ENCODE data around the gene DMXL2. TPM values are rescaled to one million over a fixed set of nuclear protein-coding genes. Genes with fewer than 3 reads are reported as not detected.

DMXL2 gene
- polyA plus RNA-seq, 1 of the 3 experiments (the other 2 are of a cell fraction) = 6.4 TPM

DNA sequence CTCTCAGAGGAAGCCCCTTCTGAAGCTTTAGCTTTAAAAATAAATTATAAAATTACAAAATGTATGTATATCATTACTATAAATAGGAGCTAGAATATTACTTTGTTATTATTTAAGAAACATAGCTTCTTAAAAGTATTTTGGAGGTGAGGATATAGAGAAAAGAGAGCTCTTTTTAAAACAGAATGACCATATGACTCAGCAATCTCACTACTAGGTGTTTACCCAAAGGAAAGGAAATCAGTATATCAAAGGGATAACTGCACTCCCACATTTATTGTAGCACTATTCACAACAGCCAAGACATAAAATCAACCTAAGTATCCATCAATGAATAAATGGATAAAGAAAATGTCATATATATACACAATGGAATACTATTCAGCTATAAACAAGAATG is 119.6 kb downstream of the DMXL2 start:
- H3K4me2 ChIP-seq = no peak overlapping the region
- no peak overlapping the region for H3K9ac ChIP-seq
- no peaks in the 10 kb centered on the region for H3K9me3 ChIP-seq
- H3K27me3 ChIP-seq (ENCODE audit: insufficient read depth) = no peaks in the 10 kb centered on the region
- no peaks in the 10 kb centered on the region for H3K4me1 ChIP-seq (ENCODE audit: control insufficient read depth in 1 of 2, insufficient read depth in 2 of 2, low read depth in 1 of 2, low read length in 1 of 2)
- H4K20me1 ChIP-seq (ENCODE audit: insufficient read depth) = no peaks in the 10 kb centered on the region
- no peak overlapping the region for H2AFZ ChIP-seq (ENCODE audit: low read depth)
- no peak for DNase-seq
- H3K36me3 ChIP-seq (replicated peaks in 1 of 2; ENCODE audit: control insufficient read depth in 1 of 2, insufficient read depth in 2 of 2, low read length in 1 of 2) = peaks cover 6 to 17% of the 10 kb centered on the region in 2 experiments
- no peaks in the 10 kb centered on the region for H3K9me2 ChIP-seq
- ChIA-PET CTCF (interaction anchor here (1.1 to 1.8 kb wide), 2 partner anchors 8 to 122 kb away, joined by 3 to 4 read pairs; no protein-coding TSS in a partner anchor), POLR2A (no interaction called here)
- no peaks in the 10 kb centered on the region for H3K79me2 ChIP-seq (ENCODE audit: insufficient read depth)
- TF ChIP-seq CHD2 (IDR thresholded peaks at IDR 0.05; ENCODE audit: low read length, partially characterized antibody) = no peak
- no peak for TF ChIP-seq ELF1 (IDR thresholded peaks at IDR 0.05)
- no peak for TF ChIP-seq POLR2AphosphoS5 (IDR thresholded peaks at IDR 0.05; ENCODE audit: low read depth, low read length)
- no peak for TF ChIP-seq TEAD4 (IDR thresholded peaks at IDR 0.05; ENCODE audit: borderline replicate concordance, insufficient read depth)
- TF ChIP-seq, protein P1, sequence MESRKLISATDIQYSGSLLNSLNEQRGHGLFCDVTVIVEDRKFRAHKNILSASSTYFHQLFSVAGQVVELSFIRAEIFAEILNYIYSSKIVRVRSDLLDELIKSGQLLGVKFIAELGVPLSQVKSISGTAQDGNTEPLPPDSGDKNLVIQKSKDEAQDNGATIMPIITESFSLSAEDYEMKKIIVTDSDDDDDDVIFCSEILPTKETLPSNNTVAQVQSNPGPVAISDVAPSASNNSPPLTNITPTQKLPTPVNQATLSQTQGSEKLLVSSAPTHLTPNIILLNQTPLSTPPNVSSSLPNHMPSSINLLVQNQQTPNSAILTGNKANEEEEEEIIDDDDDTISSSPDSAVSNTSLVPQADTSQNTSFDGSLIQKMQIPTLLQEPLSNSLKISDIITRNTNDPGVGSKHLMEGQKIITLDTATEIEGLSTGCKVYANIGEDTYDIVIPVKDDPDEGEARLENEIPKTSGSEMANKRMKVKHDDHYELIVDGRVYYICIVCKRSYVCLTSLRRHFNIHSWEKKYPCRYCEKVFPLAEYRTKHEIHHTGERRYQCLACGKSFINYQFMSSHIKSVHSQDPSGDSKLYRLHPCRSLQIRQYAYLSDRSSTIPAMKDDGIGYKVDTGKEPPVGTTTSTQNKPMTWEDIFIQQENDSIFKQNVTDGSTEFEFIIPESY (IDR thresholded peaks at IDR 0.05; ENCODE audit: borderline replicate concordance, low read depth) = no peak
- no peak for TF ChIP-seq JUND (IDR thresholded peaks at IDR 0.05)
- TF ChIP-seq RAD21 (IDR thresholded peaks at IDR 0.05; ENCODE audit: low read length) = no peak
- no peak for TF ChIP-seq RCOR1 (IDR thresholded peaks at IDR 0.05; ENCODE audit: low read length)
- TF ChIP-seq RFX5 (IDR thresholded peaks at IDR 0.05; ENCODE audit: low read length) = no peak
- TF ChIP-seq, protein P2, sequence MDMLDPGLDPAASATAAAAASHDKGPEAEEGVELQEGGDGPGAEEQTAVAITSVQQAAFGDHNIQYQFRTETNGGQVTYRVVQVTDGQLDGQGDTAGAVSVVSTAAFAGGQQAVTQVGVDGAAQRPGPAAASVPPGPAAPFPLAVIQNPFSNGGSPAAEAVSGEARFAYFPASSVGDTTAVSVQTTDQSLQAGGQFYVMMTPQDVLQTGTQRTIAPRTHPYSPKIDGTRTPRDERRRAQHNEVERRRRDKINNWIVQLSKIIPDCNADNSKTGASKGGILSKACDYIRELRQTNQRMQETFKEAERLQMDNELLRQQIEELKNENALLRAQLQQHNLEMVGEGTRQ (IDR thresholded peaks at IDR 0.05; ENCODE audit: borderline replicate concordance, low read depth, low read length) = no peak
- no peak for TF ChIP-seq NRF1 (IDR thresholded peaks at IDR 0.05; ENCODE audit: low read depth, low read length)
- no peak for TF ChIP-seq SIN3A (IDR thresholded peaks at IDR 0.05; ENCODE audit: borderline replicate concordance, low read depth, low read length)
- H3K27ac ChIP-seq (ENCODE audit: low read depth in 2 of 2, low read length in 1 of 2) = no peak overlapping the region
- no peak overlapping the region for H3K4me3 ChIP-seq (ENCODE audit: low read depth in 2 of 2, low read length in 1 of 2)
- H3F3A ChIP-seq (replicated peaks; ENCODE audit: insufficient read depth) = no peaks in the 10 kb centered on the region

DNA sequence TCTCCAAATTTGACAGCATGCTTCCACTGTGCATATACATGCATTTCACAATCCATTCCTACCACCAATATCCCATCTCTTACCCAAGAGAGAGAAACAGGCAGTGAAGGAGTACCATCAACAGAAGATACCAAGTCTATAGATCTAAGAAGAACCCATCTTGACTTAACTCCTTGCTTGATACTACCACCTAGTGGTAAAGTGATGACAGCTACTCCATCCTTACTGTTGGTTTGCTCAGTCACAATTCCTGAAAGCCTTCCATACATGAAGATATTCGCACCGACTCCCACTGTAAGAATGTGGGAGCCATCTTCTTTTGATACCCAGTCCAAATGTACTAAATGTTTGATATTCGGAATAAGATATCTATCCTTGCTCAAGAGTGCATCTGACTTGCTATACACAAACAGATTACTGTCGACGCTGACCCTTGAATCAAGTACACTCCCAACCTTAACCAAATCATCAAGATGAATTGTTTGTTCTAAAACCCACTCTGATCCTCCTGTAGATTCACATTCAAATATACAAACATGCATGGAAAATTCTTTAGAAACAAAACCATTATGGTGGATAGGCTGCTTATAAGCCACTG is 123.1 kb downstream of the DMXL2 start:
- Histone ChIP-seq H3K36me3 (replicated peaks in 1 of 2; ENCODE audit: control insufficient read depth in 1 of 2, insufficient read depth in 2 of 2, low read length in 1 of 2) (peaks cover 2 to 14% of the 10 kb centered on the region in 2 experiments), H3K4me1 (ENCODE audit: control insufficient read depth in 1 of 2, insufficient read depth in 2 of 2, low read depth in 1 of 2, low read length in 1 of 2) (peaks cover 0 to 5% of the 10 kb centered on the region in 2 experiments; a peak in 1 of 4 replicates), H3K4me3 (ENCODE audit: low read depth in 2 of 2, low read length in 1 of 2) (no peak overlapping the region; a peak in 1 of 4 replicates), H2AFZ (ENCODE audit: low read depth) (no peak overlapping the region), H3K27me3 (ENCODE audit: insufficient read depth) (no peaks in the 10 kb centered on the region), H3K79me2 (ENCODE audit: insufficient read depth) (no peaks in the 10 kb centered on the region), H3K9me3 (no peaks in the 10 kb centered on the region), H4K20me1 (ENCODE audit: insufficient read depth) (peaks cover 3% of the 10 kb centered on the region; the same call in 1 of the 2 replicates), H3F3A (replicated peaks; ENCODE audit: insufficient read depth) (peaks cover 10% of the 10 kb centered on the region), H3K27ac (ENCODE audit: low read depth in 2 of 2, low read length in 1 of 2) (no peak overlapping the region), H3K9me2 (no peaks in the 10 kb centered on the region), H3K9ac (no peak overlapping the region), H3K4me2 (no peak overlapping the region)
- CTCF ChIA-PET = interaction anchor here (1.4 to 1.5 kb wide), 2 partner anchors 16 to 19 kb away, joined by 3 to 5 read pairs; no protein-coding TSS in a partner anchor
- POLR2A ChIA-PET = no interaction called here
- DNase-seq = peak; percentile 20
- WGBS (ENCODE audit: low lambda C conversion rate) = 78% methylated on average over 5 of the region's 5 CpGs
- no peak for TF ChIP-seq RCOR1 (IDR thresholded peaks at IDR 0.05; ENCODE audit: low read length)
- TF ChIP-seq, protein P3, sequence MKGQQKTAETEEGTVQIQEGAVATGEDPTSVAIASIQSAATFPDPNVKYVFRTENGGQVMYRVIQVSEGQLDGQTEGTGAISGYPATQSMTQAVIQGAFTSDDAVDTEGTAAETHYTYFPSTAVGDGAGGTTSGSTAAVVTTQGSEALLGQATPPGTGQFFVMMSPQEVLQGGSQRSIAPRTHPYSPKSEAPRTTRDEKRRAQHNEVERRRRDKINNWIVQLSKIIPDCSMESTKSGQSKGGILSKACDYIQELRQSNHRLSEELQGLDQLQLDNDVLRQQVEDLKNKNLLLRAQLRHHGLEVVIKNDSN (IDR thresholded peaks at IDR 0.05; ENCODE audit: borderline replicate concordance, low read depth) = no peak
- no peak for TF ChIP-seq CHD2 (IDR thresholded peaks at IDR 0.05; ENCODE audit: low read length, partially characterized antibody)
- TF ChIP-seq FOXJ3 (CRISPR knock-in tag; IDR thresholded peaks at IDR 0.05) = no peak
- TF ChIP-seq, protein P4, sequence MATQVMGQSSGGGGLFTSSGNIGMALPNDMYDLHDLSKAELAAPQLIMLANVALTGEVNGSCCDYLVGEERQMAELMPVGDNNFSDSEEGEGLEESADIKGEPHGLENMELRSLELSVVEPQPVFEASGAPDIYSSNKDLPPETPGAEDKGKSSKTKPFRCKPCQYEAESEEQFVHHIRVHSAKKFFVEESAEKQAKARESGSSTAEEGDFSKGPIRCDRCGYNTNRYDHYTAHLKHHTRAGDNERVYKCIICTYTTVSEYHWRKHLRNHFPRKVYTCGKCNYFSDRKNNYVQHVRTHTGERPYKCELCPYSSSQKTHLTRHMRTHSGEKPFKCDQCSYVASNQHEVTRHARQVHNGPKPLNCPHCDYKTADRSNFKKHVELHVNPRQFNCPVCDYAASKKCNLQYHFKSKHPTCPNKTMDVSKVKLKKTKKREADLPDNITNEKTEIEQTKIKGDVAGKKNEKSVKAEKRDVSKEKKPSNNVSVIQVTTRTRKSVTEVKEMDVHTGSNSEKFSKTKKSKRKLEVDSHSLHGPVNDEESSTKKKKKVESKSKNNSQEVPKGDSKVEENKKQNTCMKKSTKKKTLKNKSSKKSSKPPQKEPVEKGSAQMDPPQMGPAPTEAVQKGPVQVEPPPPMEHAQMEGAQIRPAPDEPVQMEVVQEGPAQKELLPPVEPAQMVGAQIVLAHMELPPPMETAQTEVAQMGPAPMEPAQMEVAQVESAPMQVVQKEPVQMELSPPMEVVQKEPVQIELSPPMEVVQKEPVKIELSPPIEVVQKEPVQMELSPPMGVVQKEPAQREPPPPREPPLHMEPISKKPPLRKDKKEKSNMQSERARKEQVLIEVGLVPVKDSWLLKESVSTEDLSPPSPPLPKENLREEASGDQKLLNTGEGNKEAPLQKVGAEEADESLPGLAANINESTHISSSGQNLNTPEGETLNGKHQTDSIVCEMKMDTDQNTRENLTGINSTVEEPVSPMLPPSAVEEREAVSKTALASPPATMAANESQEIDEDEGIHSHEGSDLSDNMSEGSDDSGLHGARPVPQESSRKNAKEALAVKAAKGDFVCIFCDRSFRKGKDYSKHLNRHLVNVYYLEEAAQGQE (IDR thresholded peaks at IDR 0.05; ENCODE audit: low read depth, low read length) = no peak
- no peak for TF ChIP-seq SIN3A (IDR thresholded peaks at IDR 0.05; ENCODE audit: borderline replicate concordance, low read depth, low read length)
- TF ChIP-seq, protein P5, sequence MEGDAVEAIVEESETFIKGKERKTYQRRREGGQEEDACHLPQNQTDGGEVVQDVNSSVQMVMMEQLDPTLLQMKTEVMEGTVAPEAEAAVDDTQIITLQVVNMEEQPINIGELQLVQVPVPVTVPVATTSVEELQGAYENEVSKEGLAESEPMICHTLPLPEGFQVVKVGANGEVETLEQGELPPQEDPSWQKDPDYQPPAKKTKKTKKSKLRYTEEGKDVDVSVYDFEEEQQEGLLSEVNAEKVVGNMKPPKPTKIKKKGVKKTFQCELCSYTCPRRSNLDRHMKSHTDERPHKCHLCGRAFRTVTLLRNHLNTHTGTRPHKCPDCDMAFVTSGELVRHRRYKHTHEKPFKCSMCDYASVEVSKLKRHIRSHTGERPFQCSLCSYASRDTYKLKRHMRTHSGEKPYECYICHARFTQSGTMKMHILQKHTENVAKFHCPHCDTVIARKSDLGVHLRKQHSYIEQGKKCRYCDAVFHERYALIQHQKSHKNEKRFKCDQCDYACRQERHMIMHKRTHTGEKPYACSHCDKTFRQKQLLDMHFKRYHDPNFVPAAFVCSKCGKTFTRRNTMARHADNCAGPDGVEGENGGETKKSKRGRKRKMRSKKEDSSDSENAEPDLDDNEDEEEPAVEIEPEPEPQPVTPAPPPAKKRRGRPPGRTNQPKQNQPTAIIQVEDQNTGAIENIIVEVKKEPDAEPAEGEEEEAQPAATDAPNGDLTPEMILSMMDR (IDR thresholded peaks at IDR 0.05) = peak; percentile 64
- TF ChIP-seq EP300 (IDR thresholded peaks at IDR 0.05; ENCODE audit: borderline replicate concordance in 1 of 2, low read depth in 1 of 2, low read length in 1 of 2) = no peak
- TF ChIP-seq RFX5 (IDR thresholded peaks at IDR 0.05; ENCODE audit: low read length) = no peak

All from SK-N-SH (cell line).